T-cell (primary cell): ENCODE measurements around the gene PRAMEF11. TPM values are rescaled to one million over a fixed set of nuclear protein-coding genes. Genes with fewer than 3 reads are reported as not detected.
"Not testable (repeated sequence)": the region's sequence is repeated elsewhere in the genome, so short reads cannot be mapped to it uniquely, and the experiment has no call there.

Experiments
- ATAC-seq, 4 experiments: fragments of 200-7000 bp in 3 of 4; fragments of 150-1000 bp in 1 of 4; cut with Tn5 transposase; replicated peaks in 1 of 4; 1 replicate in 3 of 4; 2 replicates in 1 of 4; pipeline ENCODE4 v1.10.0; 2021; ENCODE audit warnings: moderate library complexity in 3 of 4, mild to moderate bottlenecking in 2 of 4, moderate number of reproducible peaks in 1 of 4
- CTCF ChIA-PET, 2 donors: fragments of 300-600 bp; sonication (Branson Sonifier 250); formaldehyde crosslinking; loops; one replicate each; lab custom pipeline; 2022; ENCODE audit warnings: antibody characterized with exemption in 2 of 2; lab: Charles Lee
- POLR2A ChIA-PET, 2 donors: fragments of 300-600 bp; sonication (Branson Sonifier 250); formaldehyde crosslinking; loops; one replicate each; lab custom pipeline; 2022; ENCODE audit warnings: antibody characterized with exemption in 2 of 2; lab: Charles Lee
- DNase-seq, 35 experiments: peaks; one replicate each; pipeline versions ENCODE4 v3.0.0 to v3.0.0-alpha.2; 2013 to 2023
- H3K27ac ChIP-seq: one replicate; pipeline ENCODE4 v1.5.1; 2013; ENCODE audit warnings: low read length
- H3K27me3 ChIP-seq, 2 experiments: replicated peaks in 1 of 2; 1 replicate in 1 of 2; 2 replicates in 1 of 2; pipeline versions ENCODE4 v1.6.1 to v1.7.0; 2013; ENCODE audit warnings: low read length in 1 of 2, mixed read lengths in 1 of 2; ENCODE audit not compliant: control insufficient read depth in 2 of 2, insufficient read depth in 2 of 2; ENCODE audit errors: extremely low read depth in 1 of 2
- H3K36me3 ChIP-seq, 2 donors: 1 replicate in 1 of 2; 2 replicates in 1 of 2; pipeline versions ENCODE4 v1.6.1 to v1.7.0; 2013; ENCODE audit warnings: low read length in 1 of 2; ENCODE audit not compliant: control insufficient read depth in 2 of 2, insufficient read depth in 1 of 2; ENCODE audit errors: extremely low read depth in 1 of 2
- H3K4me1 ChIP-seq, 2 experiments: 1 replicate in 1 of 2; 2 replicates in 1 of 2; pipeline versions ENCODE4 v1.6.1 to v1.7.0; 2013; ENCODE audit warnings: low read length in 2 of 2, mixed read lengths in 1 of 2; ENCODE audit not compliant: insufficient read depth in 2 of 2, control insufficient read depth in 1 of 2; ENCODE audit errors: extremely low read depth in 1 of 2
- H3K4me3 ChIP-seq, 2 donors: 1 replicate in 1 of 2; 2 replicates in 1 of 2; pipeline versions ENCODE4 v1.5.1 to v1.7.0; 2013; ENCODE audit warnings: mild to moderate bottlenecking in 2 of 2, low read length in 1 of 2, moderate library complexity in 1 of 2; ENCODE audit not compliant: control insufficient read depth in 1 of 2; ENCODE audit errors: extremely low read depth in 1 of 2
- H3K9me3 ChIP-seq: 2 replicates; pipeline ENCODE4 v1.7.0; 2013
- H3K27ac Mint-ChIP-seq, 2 donors: one replicate each; pipeline ENCODE4 v1.8.0; 2020 to 2021; ENCODE audit warnings: mild to moderate bottlenecking in 2 of 2, mixed read lengths in 2 of 2
- H3K27me3 Mint-ChIP-seq, 2 donors: one replicate each; pipeline ENCODE4 v1.8.0; 2021 to 2022; ENCODE audit warnings: mixed read lengths in 2 of 2
- H3K36me3 Mint-ChIP-seq: one replicate; pipeline ENCODE4 v1.8.0; 2021; ENCODE audit warnings: mixed read lengths
- H3K4me1 Mint-ChIP-seq, 3 donors: one replicate each; pipeline ENCODE4 v1.8.0; 2020 to 2022; ENCODE audit warnings: mixed read lengths in 3 of 3, mild to moderate bottlenecking in 1 of 3
- H3K4me3 Mint-ChIP-seq, 3 donors: one replicate each; pipeline ENCODE4 v1.8.0; 2020 to 2022; ENCODE audit warnings: mild to moderate bottlenecking in 3 of 3, mixed read lengths in 3 of 3, moderate library complexity in 3 of 3
- H3K9me3 Mint-ChIP-seq, 3 donors: one replicate each; pipeline ENCODE4 v1.8.0; 2020 to 2022; ENCODE audit warnings: mixed read lengths in 3 of 3
- WGBS: methylation state at CpG from one replicate; pipeline ENCODE4 v1.1.5; 2013; ENCODE audit warnings: missing lambda C conversion rate; ENCODE audit not compliant: insufficient coverage; 5-methylcytosine and 5-hydroxymethylcytosine counted together
- total RNA-seq, 35 experiments: library from RNA in 6 of 35; stranded (reverse) in 6 of 35; fragments of 120-200 nt in 1 of 35; gene quantifications; one replicate each; pipeline versions ENCODE4 v1.2.1 to v1.2.4 and lab custom pipeline; 2013 to 2026

Gene PRAMEF11
- total RNA-seq, 5 donors from 2014 or later (not counting 1 experiment from before 2014, with no cell fraction given) = not detected

GRCh38 chr1:12798911-12799310 is 32.3 kb downstream of the PRAMEF11 start:
- Histone ChIP-seq H3K9me3 (no peaks in the 10 kb centered on the region), H3K27me3 (peaks cover 0 to 14% of the 10 kb centered on the region in 2 experiments), H3K4me1 (no peaks in the 10 kb centered on the region), H3K27ac (no peak overlapping the region), H3K36me3 (no peaks in the 10 kb centered on the region), H3K4me3 (no peak overlapping the region)
- ChIA-PET POLR2A (no interaction called here), CTCF (no interaction called here)
- Mint-ChIP-seq H3K36me3 (no peaks in the 10 kb centered on the region), H3K4me3 (no peak overlapping the region), H3K4me1 (no peaks in the 10 kb centered on the region), H3K27ac (no peak overlapping the region), H3K27me3 (peaks cover 4% of the 10 kb centered on the region in 2 donors), H3K9me3 (peaks cover 0 to 10% (median 0%) of the 10 kb centered on the region in 3 donors)
- ATAC-seq = no peak
- DNase-seq = no peak
- 59% methylated on average over 3 of the region's 4 CpGs for WGBS

GRCh38 chr1:12791097-12791496 is 40.1 kb downstream of the PRAMEF11 start, which contains the start of gene PRAMEF1:
TSS of gene PRAMEF1 (plus strand) at chr1:12791397. CDS start at chr1:12793228, 1,831 bp downstream.
- H3K4me3 Mint-ChIP-seq, H3K36me3 ChIP-seq, H3K36me3 Mint-ChIP-seq, H3K27ac Mint-ChIP-seq, H3K27me3 Mint-ChIP-seq, H3K27ac ChIP-seq, CTCF ChIA-PET, H3K9me3 Mint-ChIP-seq, DNase-seq, H3K4me1 Mint-ChIP-seq, H3K27me3 ChIP-seq, H3K4me3 ChIP-seq, H3K9me3 ChIP-seq, H3K4me1 ChIP-seq, ATAC-seq: not testable (repeated sequence)
- POLR2A ChIA-PET = interaction anchor here in 1 of 2 donors (0.7 kb wide), 1 partner anchor 136 kb away, joined by 7 read pairs; no protein-coding TSS in a partner anchor
- no CpG with 5 or more reads among the region's 5 CpGs for WGBS

- H3K9me3 ChIP-seq, DNase-seq, H3K4me1 Mint-ChIP-seq, H3K36me3 Mint-ChIP-seq, H3K36me3 ChIP-seq, H3K27ac ChIP-seq, H3K4me1 ChIP-seq, ATAC-seq, H3K27ac Mint-ChIP-seq, H3K4me3 ChIP-seq, POLR2A ChIA-PET, CTCF ChIA-PET, H3K27me3 Mint-ChIP-seq, H3K27me3 ChIP-seq, H3K4me3 Mint-ChIP-seq: not testable (repeated sequence)
- WGBS = 100% methylated on average over 3 of the region's 8 CpGs
- H3K9me3 Mint-ChIP-seq = peaks cover 13 to 23% (median 19%) of the 10 kb centered on the region in 3 donors
Measured at GRCh38 chr1:12784729-12785128, 46.5 kb downstream of the PRAMEF11 start.

GRCh38 chr1:12783783-12784182 is 47.4 kb downstream of the PRAMEF11 start:
- H3K36me3 Mint-ChIP-seq, H3K27ac Mint-ChIP-seq, H3K27ac ChIP-seq, H3K4me3 ChIP-seq, CTCF ChIA-PET, ATAC-seq, H3K4me1 ChIP-seq, H3K4me3 Mint-ChIP-seq, H3K36me3 ChIP-seq, POLR2A ChIA-PET, H3K27me3 ChIP-seq, H3K27me3 Mint-ChIP-seq, H3K4me1 Mint-ChIP-seq, H3K9me3 ChIP-seq, DNase-seq: not testable (repeated sequence)
- H3K9me3 Mint-ChIP-seq = peaks cover 13 to 23% (median 19%) of the 10 kb centered on the region in 3 donors
- WGBS = 57% methylated on average over 2 of the region's 7 CpGs

GRCh38 chr1:12781488-12781887 is 49.7 kb downstream of the PRAMEF11 start:
- H3K27me3 ChIP-seq = peaks cover 0 to 11% of the 10 kb centered on the region in 2 experiments
- H3K27me3 Mint-ChIP-seq, H3K4me3 ChIP-seq, POLR2A ChIA-PET, H3K27ac ChIP-seq, H3K4me3 Mint-ChIP-seq, DNase-seq, H3K4me1 Mint-ChIP-seq, H3K36me3 ChIP-seq, H3K27ac Mint-ChIP-seq, H3K4me1 ChIP-seq, H3K36me3 Mint-ChIP-seq, CTCF ChIA-PET, ATAC-seq, H3K9me3 ChIP-seq: not testable (repeated sequence)
- H3K9me3 Mint-ChIP-seq = peaks cover 13 to 23% (median 15%) of the 10 kb centered on the region in 3 donors
- no CpG with 5 or more reads among the region's 5 CpGs for WGBS

GRCh38 chr1:12778907-12779306 is 52.3 kb downstream of the PRAMEF11 start:
- H3K36me3 ChIP-seq = no peaks in the 10 kb centered on the region
- CTCF ChIA-PET = no interaction called here
- H3K9me3 Mint-ChIP-seq = peaks cover 4 to 9% (median 6%) of the 10 kb centered on the region in 3 donors
- H3K27me3 Mint-ChIP-seq = peaks cover 9 to 13% of the 10 kb centered on the region in 2 donors
- no peaks in the 10 kb centered on the region for H3K9me3 ChIP-seq
- no peak for DNase-seq
- H3K4me1 ChIP-seq = no peaks in the 10 kb centered on the region
- peaks cover 0 to 19% of the 10 kb centered on the region in 2 experiments for H3K27me3 ChIP-seq
- H3K4me3 Mint-ChIP-seq = no peak overlapping the region
- H3K27ac Mint-ChIP-seq = no peak overlapping the region
- 86% methylated on average over 4 of the region's 6 CpGs for WGBS
- no peak for ATAC-seq
- H3K4me3 ChIP-seq = no peak overlapping the region
- H3K36me3 Mint-ChIP-seq = no peaks in the 10 kb centered on the region
- POLR2A ChIA-PET = no interaction called here
- no peak overlapping the region for H3K27ac ChIP-seq
- H3K4me1 Mint-ChIP-seq = no peaks in the 10 kb centered on the region

GRCh38 chr1:12778061-12778460 is 53.1 kb downstream of the PRAMEF11 start:
- no peak for DNase-seq
- no peaks in the 10 kb centered on the region for H3K4me1 ChIP-seq
- Mint-ChIP-seq H3K4me1 (no peaks in the 10 kb centered on the region), H3K27ac (no peak overlapping the region), H3K36me3 (peaks cover 1% of the 10 kb centered on the region), H3K27me3 (peaks cover 13 to 14% of the 10 kb centered on the region in 2 donors), H3K4me3 (no peak overlapping the region), H3K9me3 (peaks cover under 1 to 2% (median 2%) of the 10 kb centered on the region in 3 donors)
- ChIA-PET CTCF (no interaction called here), POLR2A (no interaction called here)
- H3K9me3 ChIP-seq = no peaks in the 10 kb centered on the region
- H3K4me3 ChIP-seq = no peak overlapping the region
- no peaks in the 10 kb centered on the region for H3K36me3 ChIP-seq
- no peak for ATAC-seq
- 60% methylated on average over 3 of the region's 4 CpGs for WGBS
- H3K27me3 ChIP-seq = peaks cover 0 to 17% of the 10 kb centered on the region in 2 experiments
- H3K27ac ChIP-seq = no peak overlapping the region
